GM21723 (cell line): Measurements from ENCODE around the gene CTTNBP2NL.
A peak's percentile ranks its signal among the peaks of the same experiment; 100 is the strongest.
"Not testable (repeated sequence)": the region's sequence is repeated elsewhere in the genome, so short reads cannot be mapped to it uniquely, and the experiment has no call there.

ENCODE experiments used
- ATAC-seq: cut with Tn5 transposase; IDR thresholded peaks from one replicate; pipeline ENCODE4 v1.9.1; 2021; ENCODE audit warnings: mild to moderate bottlenecking, moderate library complexity; ENCODE audit not compliant: unreplicated experiment

Gene CTTNBP2NL

GRCh38 chr1:112386024-112386723 lies 9.8 kb upstream of the CTTNBP2NL start:
- no peak for ATAC-seq

- no peak for ATAC-seq
These were observed 9.2 kb upstream of the CTTNBP2NL start for GRCh38 chr1:112386731-112387346.

- ATAC-seq, result no peak
These were observed 8.2 kb upstream of the CTTNBP2NL start for GRCh38 chr1:112387807-112388206.

GRCh38 chr1:112388436-112388835 lies 7.6 kb upstream of the CTTNBP2NL start:
- no peak for ATAC-seq

- no peak for ATAC-seq
These were observed 6.3 kb upstream of the CTTNBP2NL start for GRCh38 chr1:112389689-112390088.

GRCh38 chr1:112390335-112390734 lies 5.7 kb upstream of the CTTNBP2NL start:
- ATAC-seq, result not testable (repeated sequence)

- ATAC-seq, result peak; percentile 60
These were observed 5.0 kb upstream of the CTTNBP2NL start for GRCh38 chr1:112390775-112391602.

- no peak for ATAC-seq
These were observed 4.4 kb upstream of the CTTNBP2NL start for GRCh38 chr1:112391603-112391940.

GRCh38 chr1:112393631-112393974 lies 2.4 kb upstream of the CTTNBP2NL start:
- no peak for ATAC-seq

- no peak for ATAC-seq
These were observed 1.3 kb upstream of the CTTNBP2NL start for GRCh38 chr1:112394743-112395062.

GRCh38 chr1:112395256-112395820 lies 676 bp upstream of the CTTNBP2NL start:
- ATAC-seq, result no peak

GRCh38 chr1:112396653-112397471 lies 848 bp downstream of the CTTNBP2NL start:
- ATAC-seq, result no peak

GRCh38 chr1:112397841-112398240 lies 1.8 kb downstream of the CTTNBP2NL start:
- no peak for ATAC-seq

GRCh38 chr1:112399456-112399855 lies 3.4 kb downstream of the CTTNBP2NL start:
- no peak for ATAC-seq

- ATAC-seq, result not testable (repeated sequence)
These were observed 4.7 kb downstream of the CTTNBP2NL start for GRCh38 chr1:112400706-112401105.

- ATAC-seq, result peak; percentile 49
These were observed 6.9 kb downstream of the CTTNBP2NL start for GRCh38 chr1:112402682-112403643.

- ATAC-seq, result no peak
These were observed 10.8 kb downstream of the CTTNBP2NL start for GRCh38 chr1:112406771-112407170.

GRCh38 chr1:112409414-112409813 lies 13.4 kb downstream of the CTTNBP2NL start:
- no peak for ATAC-seq

GRCh38 chr1:112410673-112411072 lies 14.7 kb downstream of the CTTNBP2NL start:
- ATAC-seq, result no peak

- ATAC-seq, result no peak
These were observed 21.3 kb downstream of the CTTNBP2NL start for GRCh38 chr1:112417271-112417670.
